HFFc6 (cell line): ENCODE measurements around the gene SLC44A3. TPM values are rescaled to one million over a fixed set of nuclear protein-coding genes. Genes with fewer than 3 reads are reported as not detected.

Source experiments
- DNase-seq: peaks from one replicate; pipeline ENCODE4 v3.0.0-alpha.2; 2018
- H3K27ac Mint-ChIP-seq: 2 replicates; pipeline ENCODE4 v1.8.0; 2020; ENCODE audit warnings: mild to moderate bottlenecking, mixed read lengths
- H3K27me3 Mint-ChIP-seq: 2 replicates; pipeline ENCODE4 v1.8.0; 2021; ENCODE audit warnings: mild to moderate bottlenecking, moderate library complexity, mixed read lengths; ENCODE audit not compliant: insufficient read depth
- H3K36me3 Mint-ChIP-seq: 2 replicates; pipeline ENCODE4 v1.8.0; 2021; ENCODE audit warnings: low read depth, mixed read lengths
- H3K4me1 Mint-ChIP-seq: 2 replicates; pipeline ENCODE4 v1.8.0; 2020; ENCODE audit warnings: low read depth, mixed read lengths
- H3K4me3 Mint-ChIP-seq: 2 replicates; pipeline ENCODE4 v1.8.0; 2020; ENCODE audit warnings: mild to moderate bottlenecking, moderate library complexity, mixed read lengths
- H3K9me3 Mint-ChIP-seq: 2 replicates; pipeline ENCODE4 v1.8.0; 2020; ENCODE audit warnings: mild to moderate bottlenecking, mixed read lengths
- CTCF ChIP-seq: fragments of 200-600 bp; sonication (generic); IDR thresholded peaks from 2 replicates; pipeline ENCODE4 v1.5.0; 2021; ENCODE audit warnings: antibody characterized with exemption, mild to moderate bottlenecking
- total RNA-seq, 6 experiments: library from RNA; stranded (reverse); fragmentation: NEBNext Ultra II Directional; extraction: Animal tissue kit (Norgen Biotek cat#: 25700); gene quantifications; 2 replicates in 1 of 6; 3 replicates in 5 of 6; pipeline ENCODE4 v1.2.3, GENCODE V29; 2021

Gene SLC44A3
- total RNA-seq, 6 experiments from 2014 or later: 0.62 to 1.8 (median 0.73) TPM

GRCh38 chr1:94903280-94904009 is 83.3 kb downstream of the SLC44A3 start:
- H3K4me3 Mint-ChIP-seq: no peak overlapping the region; the same call in 1 of the 2 replicates
- no peaks in the 10 kb centered on the region for H3K9me3 Mint-ChIP-seq
- no peaks in the 10 kb centered on the region for H3K27me3 Mint-ChIP-seq
- H3K27ac Mint-ChIP-seq: peak overlapping the region; percentile 60
- no peak for DNase-seq
- peaks cover 41% of the 10 kb centered on the region for H3K36me3 Mint-ChIP-seq
- TF ChIP-seq CTCF: no peak
- H3K4me1 Mint-ChIP-seq: peaks cover 72% of the 10 kb centered on the region

- Mint-ChIP-seq H3K27ac (no peak overlapping the region), H3K4me3 (no peak overlapping the region), H3K9me3 (no peaks in the 10 kb centered on the region), H3K27me3 (no peaks in the 10 kb centered on the region), H3K36me3 (peaks cover 48% of the 10 kb centered on the region), H3K4me1 (peaks cover 70% of the 10 kb centered on the region)
- no peak for TF ChIP-seq CTCF
- DNase-seq: no peak
Observed at GRCh38 chr1:94905207-94905606, 85.0 kb downstream of the SLC44A3 start.

GRCh38 chr1:94906382-94906781 is 86.2 kb downstream of the SLC44A3 start:
- no peak overlapping the region for H3K4me3 Mint-ChIP-seq

GRCh38 chr1:94907136-94907535 is 87.0 kb downstream of the SLC44A3 start:
- Mint-ChIP-seq H3K27me3 (no peaks in the 10 kb centered on the region), H3K36me3 (peaks cover 54% of the 10 kb centered on the region), H3K4me1 (peaks cover 73% of the 10 kb centered on the region), H3K27ac (no peak overlapping the region; the same call in 1 of the 2 replicates), H3K9me3 (no peaks in the 10 kb centered on the region), H3K4me3 (peak overlapping the region; percentile 3)
- no peak for TF ChIP-seq CTCF
- peak; percentile 23 for DNase-seq

More at GRCh38 chr1:94906382-94906781, 86.2 kb downstream of the SLC44A3 start:
- Mint-ChIP-seq H3K27ac (no peak overlapping the region), H3K4me1 (peaks cover 73% of the 10 kb centered on the region), H3K9me3 (no peaks in the 10 kb centered on the region), H3K27me3 (no peaks in the 10 kb centered on the region), H3K36me3 (peaks cover 54% of the 10 kb centered on the region)
- TF ChIP-seq CTCF: no peak
- no peak for DNase-seq

GRCh38 chr1:94908190-94908589 is 88.0 kb downstream of the SLC44A3 start:
- peaks cover 56% of the 10 kb centered on the region for H3K36me3 Mint-ChIP-seq
- peak overlapping the region; percentile 17 for H3K27ac Mint-ChIP-seq
- peaks cover 73% of the 10 kb centered on the region for H3K4me1 Mint-ChIP-seq
- TF ChIP-seq CTCF: no peak
- no peak overlapping the region for H3K4me3 Mint-ChIP-seq
- no peaks in the 10 kb centered on the region for H3K9me3 Mint-ChIP-seq
- DNase-seq: no peak
- no peaks in the 10 kb centered on the region for H3K27me3 Mint-ChIP-seq
